K562 (cell line): ENCODE results near the gene DCLK1.

Experiments used
- FOXK2 ChIP-seq, 2 experiments: fragments of 450-650 bp; IDR thresholded peaks in 1 of 2; conservative IDR thresholded peaks in 1 of 2; 2 replicates each; pipeline ENCODE4 v1.6.1; 2016; ENCODE audit warnings: low read depth in 2 of 2, mild to moderate bottlenecking in 1 of 2
- FOXM1 ChIP-seq, 2 experiments: fragments of 450-650 bp in 1 of 2; sonication (generic) in 1 of 2; formaldehyde crosslinking in 1 of 2; IDR thresholded peaks; 2 replicates each; pipeline versions ENCODE4 v1.6.1 to v1.9.0; 2017 to 2022; ENCODE audit warnings: low read depth in 2 of 2, mild to moderate bottlenecking in 2 of 2, missing genetic modification reagents in 1 of 2, moderate library complexity in 1 of 2
- MAFF ChIP-seq: IDR thresholded peaks from 2 replicates; pipeline ENCODE4 v1.6.1; 2012; ENCODE audit warnings: low read length, improper control_type of control experiment
- MCM3 ChIP-seq: fragments of 450-650 bp; IDR thresholded peaks from 2 replicates; pipeline ENCODE4 v1.6.1; 2016
- PYGO2 ChIP-seq: fragments of 450-650 bp; IDR thresholded peaks from 2 replicates; pipeline ENCODE4 v1.6.1; 2016; ENCODE audit warnings: mild to moderate bottlenecking, missing genetic modification characterization, moderate library complexity, missing compliant biosample characterization
- ZFPM2 ChIP-seq: fragments of 250-450 bp; sonication (Bioruptor Pico); IDR thresholded peaks from 2 replicates; pipeline ENCODE4 v1.5.1; 2022; ENCODE audit warnings: mild to moderate bottlenecking
- TF ChIP-seq, protein P1 (sequence below), 3 experiments: IDR thresholded peaks in 2 of 3; conservative IDR thresholded peaks in 1 of 3; 2 replicates each; pipeline ENCODE4 v1.5.1; 2011 to 2012; ENCODE audit warnings: low read length in 3 of 3, mild to moderate bottlenecking in 3 of 3, control low read depth in 2 of 3, improper control_type of control experiment in 1 of 3, inconsistent platforms in 1 of 3, low read depth in 1 of 3, mixed read lengths in 1 of 3, moderate library complexity in 1 of 3; ENCODE audit not compliant: insufficient read depth in 2 of 3

DNA sequence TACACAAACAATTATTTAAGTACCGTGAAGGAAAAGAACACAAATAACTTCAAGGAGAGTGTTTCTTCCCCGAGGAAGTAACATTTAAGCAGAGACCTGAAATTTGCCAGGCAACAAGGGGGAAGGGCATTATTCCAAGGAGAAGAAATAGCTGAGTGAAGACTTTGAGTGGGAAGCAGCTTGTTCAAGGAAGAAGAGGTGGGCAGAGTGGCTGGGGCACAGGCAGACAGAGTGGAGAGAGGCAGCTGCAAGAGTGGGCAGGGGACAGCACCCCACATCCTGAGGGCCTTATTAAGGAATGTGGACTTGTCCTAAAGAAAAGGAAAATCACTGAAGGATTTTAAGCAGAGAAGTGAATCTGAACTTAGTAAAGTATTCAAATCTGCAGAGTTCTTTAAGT, 4.7 kb upstream of the DCLK1 start:
- TF ChIP-seq, protein P1, sequence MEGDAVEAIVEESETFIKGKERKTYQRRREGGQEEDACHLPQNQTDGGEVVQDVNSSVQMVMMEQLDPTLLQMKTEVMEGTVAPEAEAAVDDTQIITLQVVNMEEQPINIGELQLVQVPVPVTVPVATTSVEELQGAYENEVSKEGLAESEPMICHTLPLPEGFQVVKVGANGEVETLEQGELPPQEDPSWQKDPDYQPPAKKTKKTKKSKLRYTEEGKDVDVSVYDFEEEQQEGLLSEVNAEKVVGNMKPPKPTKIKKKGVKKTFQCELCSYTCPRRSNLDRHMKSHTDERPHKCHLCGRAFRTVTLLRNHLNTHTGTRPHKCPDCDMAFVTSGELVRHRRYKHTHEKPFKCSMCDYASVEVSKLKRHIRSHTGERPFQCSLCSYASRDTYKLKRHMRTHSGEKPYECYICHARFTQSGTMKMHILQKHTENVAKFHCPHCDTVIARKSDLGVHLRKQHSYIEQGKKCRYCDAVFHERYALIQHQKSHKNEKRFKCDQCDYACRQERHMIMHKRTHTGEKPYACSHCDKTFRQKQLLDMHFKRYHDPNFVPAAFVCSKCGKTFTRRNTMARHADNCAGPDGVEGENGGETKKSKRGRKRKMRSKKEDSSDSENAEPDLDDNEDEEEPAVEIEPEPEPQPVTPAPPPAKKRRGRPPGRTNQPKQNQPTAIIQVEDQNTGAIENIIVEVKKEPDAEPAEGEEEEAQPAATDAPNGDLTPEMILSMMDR (IDR thresholded peaks at IDR 0.05 in 2 of 3, conservative IDR thresholded peaks at IDR 0.05 in 1 of 3; ENCODE audit: insufficient read depth in 2 of 3, low read depth in 1 of 3, low read length in 3 of 3): no peak
- TF ChIP-seq PYGO2 (no peak), MCM3 (no peak), FOXK2 (conservative IDR thresholded peaks at IDR 0.05 in 1 of 2, IDR thresholded peaks at IDR 0.05 in 1 of 2; ENCODE audit: low read depth in 2 of 2) (no peak), FOXM1 (IDR thresholded peaks at IDR 0.05; ENCODE audit: low read depth) (no peak), FOXM1 (CRISPR knock-in tag; IDR thresholded peaks at IDR 0.05; ENCODE audit: low read depth) (no peak), MAFF (no peak), ZFPM2 (CRISPR knock-in tag) (no peak)
